Stromal cell of bone marrow (primary cell): ENCODE measurements around the gene STPG2.

Experiments used
- DNase-seq: peaks from one replicate; pipeline ENCODE4 v3.0.0-alpha.2; 2012; ENCODE audit warnings: low read depth

Gene STPG2

GRCh38 chr4:98143001-98143899, at the start of gene STPG2:
STPG2 (minus strand) TSS chr4:98143476.
- peak; percentile 43 for DNase-seq

- DNase-seq: no peak
Measured at GRCh38 chr4:98185279-98185678, 42.0 kb upstream of the STPG2 start.

GRCh38 chr4:98181809-98182208, 38.5 kb upstream of the STPG2 start:
- DNase-seq: peak; percentile 18

- no peak for DNase-seq
Measured at GRCh38 chr4:98179951-98180350, 36.7 kb upstream of the STPG2 start.

GRCh38 chr4:98176531-98176930, 33.3 kb upstream of the STPG2 start:
- no peak for DNase-seq

- no peak for DNase-seq
Measured at GRCh38 chr4:98170035-98170434, 26.8 kb upstream of the STPG2 start.

- no peak for DNase-seq
Measured at GRCh38 chr4:98166731-98167041, 23.4 kb upstream of the STPG2 start.

GRCh38 chr4:98166025-98166730, 22.9 kb upstream of the STPG2 start:
- no peak for DNase-seq

GRCh38 chr4:98162696-98163095, 19.4 kb upstream of the STPG2 start:
- DNase-seq: no peak

- DNase-seq: no peak
Measured at GRCh38 chr4:98151145-98151924, 8.1 kb upstream of the STPG2 start.

- DNase-seq: peak; percentile 4
Measured at GRCh38 chr4:98150092-98150761, 7.0 kb upstream of the STPG2 start.

- no peak for DNase-seq
Measured at GRCh38 chr4:98148856-98149255, 5.6 kb upstream of the STPG2 start.

GRCh38 chr4:98126141-98126540, 17.1 kb downstream of the STPG2 start:
- no peak for DNase-seq

GRCh38 chr4:98125585-98125984, 17.7 kb downstream of the STPG2 start:
- DNase-seq: no peak

- no peak for DNase-seq
Measured at GRCh38 chr4:98117363-98117762, 25.9 kb downstream of the STPG2 start.

- peak; percentile 10 for DNase-seq
Measured at GRCh38 chr4:98113012-98113411, 30.3 kb downstream of the STPG2 start.

GRCh38 chr4:98110929-98111328, 32.3 kb downstream of the STPG2 start:
- no peak for DNase-seq

- DNase-seq: no peak
Measured at GRCh38 chr4:98110214-98110613, 33.1 kb downstream of the STPG2 start.

- no peak for DNase-seq
Measured at GRCh38 chr4:98102660-98103059, 40.6 kb downstream of the STPG2 start.

GRCh38 chr4:98101988-98102387, 41.3 kb downstream of the STPG2 start:
- DNase-seq: no peak

GRCh38 chr4:98098764-98099163, 44.5 kb downstream of the STPG2 start:
- no peak for DNase-seq

GRCh38 chr4:98094118-98094517, 49.2 kb downstream of the STPG2 start:
- no peak for DNase-seq
